Neuronal stem cell (in vitro differentiated cells): ENCODE results near the gene MUCL3.

Experiments
- DNase-seq: peaks from one replicate; pipeline ENCODE4 v3.0.0-alpha.2; 2013; ENCODE audit warnings: low spot score
- H2AFZ ChIP-seq: one replicate; pipeline ENCODE4 v1.6.1; 2013; ENCODE audit warnings: mild to moderate bottlenecking, low read length, inconsistent platforms
- H2AK5ac ChIP-seq: 2 replicates; pipeline ENCODE4 v1.6.1; 2013; ENCODE audit warnings: low read depth, mild to moderate bottlenecking, inconsistent platforms, low read length, moderate library complexity, mixed read lengths
- H2BK120ac ChIP-seq: 2 replicates; pipeline ENCODE4 v1.6.1; 2013; ENCODE audit warnings: low read depth, mild to moderate bottlenecking, inconsistent platforms, low read length, moderate library complexity, mixed read lengths
- H2BK12ac ChIP-seq: one replicate; pipeline ENCODE4 v1.6.1; 2013; ENCODE audit warnings: low read length, inconsistent platforms
- H2BK15ac ChIP-seq: 2 replicates; pipeline ENCODE4 v1.6.1; 2013; ENCODE audit warnings: mild to moderate bottlenecking, low read length, inconsistent platforms, mixed read lengths
- H2BK5ac ChIP-seq: one replicate; pipeline ENCODE4 v1.6.1; 2013; ENCODE audit warnings: inconsistent platforms, mild to moderate bottlenecking, low read length, moderate library complexity
- H3K14ac ChIP-seq: one replicate; pipeline ENCODE4 v1.6.1; 2013; ENCODE audit warnings: low read length, inconsistent platforms
- H3K18ac ChIP-seq: 2 replicates; pipeline ENCODE4 v1.6.1; 2013; ENCODE audit warnings: low read length, inconsistent platforms
- H3K23ac ChIP-seq: 2 replicates; pipeline ENCODE4 v1.6.1; 2013; ENCODE audit warnings: low read depth, mild to moderate bottlenecking, mixed read lengths, low read length, inconsistent platforms; ENCODE audit not compliant: poor library complexity
- H3K27ac ChIP-seq: replicated peaks from 3 replicates; pipeline ENCODE4 v1.5.1; 2013; ENCODE audit warnings: low read length, inconsistent platforms
- H3K27me3 ChIP-seq, 3 experiments: 2 replicates each; pipeline ENCODE4 v1.6.1; 2013; ENCODE audit warnings: low read length in 3 of 3, mild to moderate bottlenecking in 2 of 3, inconsistent platforms in 1 of 3, low read depth in 1 of 3, mixed read lengths in 1 of 3, moderate library complexity in 1 of 3; ENCODE audit not compliant: control insufficient read depth in 3 of 3, insufficient read depth in 3 of 3
- H3K36me3 ChIP-seq, 2 donors: replicated peaks in 1 of 2; 2 replicates each; pipeline ENCODE4 v1.6.1; 2013; ENCODE audit warnings: low read length in 2 of 2; ENCODE audit not compliant: control insufficient read depth in 2 of 2, insufficient read depth in 2 of 2
- H3K4ac ChIP-seq: 2 replicates; pipeline ENCODE4 v1.6.1; 2013; ENCODE audit warnings: inconsistent platforms, mild to moderate bottlenecking, low read length, moderate library complexity
- H3K4me1 ChIP-seq, 2 donors: 1 replicate in 1 of 2; 2 replicates in 1 of 2; pipeline ENCODE4 v1.6.1; 2013; ENCODE audit warnings: low read length in 2 of 2, low read depth in 1 of 2; ENCODE audit not compliant: control insufficient read depth in 2 of 2, insufficient read depth in 1 of 2
- H3K4me2 ChIP-seq: one replicate; pipeline ENCODE4 v1.6.1; 2013; ENCODE audit warnings: mild to moderate bottlenecking, low read length, inconsistent platforms; ENCODE audit not compliant: insufficient read depth, poor library complexity, severe bottlenecking
- H3K4me3 ChIP-seq, 2 donors: 2 replicates each; pipeline ENCODE4 v1.5.1; 2013; ENCODE audit warnings: low read length in 2 of 2, mild to moderate bottlenecking in 2 of 2, inconsistent platforms in 1 of 2, moderate library complexity in 1 of 2
- H3K79me1 ChIP-seq: one replicate; pipeline ENCODE4 v1.6.1; 2013; ENCODE audit warnings: low read depth, mild to moderate bottlenecking, inconsistent platforms, low read length, moderate library complexity
- H3K9ac ChIP-seq: one replicate; pipeline ENCODE4 v1.6.1; 2013; ENCODE audit warnings: mild to moderate bottlenecking, low read depth, low read length, inconsistent platforms; ENCODE audit not compliant: poor library complexity
- H3K9me3 ChIP-seq, 2 donors: replicated peaks in 1 of 2; 2 replicates each; pipeline versions ENCODE3 to v1.6.1; 2013; ENCODE audit warnings: low read length in 2 of 2, mild to moderate bottlenecking in 2 of 2, inconsistent platforms in 1 of 2, low read depth in 1 of 2, mixed read lengths in 1 of 2, moderate library complexity in 1 of 2; ENCODE audit not compliant: control insufficient read depth in 2 of 2, insufficient read depth in 1 of 2
- H4K8ac ChIP-seq: one replicate; pipeline ENCODE4 v1.6.1; 2013; ENCODE audit warnings: low read depth, mild to moderate bottlenecking, inconsistent platforms, low read length, moderate library complexity
- H4K91ac ChIP-seq: one replicate; pipeline ENCODE4 v1.6.1; 2013; ENCODE audit warnings: low read length, low read depth, mild to moderate bottlenecking, inconsistent platforms; ENCODE audit not compliant: poor library complexity
- WGBS, 2 donors: extraction: QIAGEN DNeasy Blood & Tissue Kit; methylation state at CpG; one replicate each; pipeline ENCODE4 v1.1.7; 2013; ENCODE audit warnings: missing lambda C conversion rate in 2 of 2, mixed read lengths in 1 of 2; ENCODE audit not compliant: insufficient read length in 2 of 2, insufficient replicate concordance in 1 of 2; ENCODE audit errors: extremely low coverage in 2 of 2; 5-methylcytosine and 5-hydroxymethylcytosine counted together

MUCL3 gene

GRCh38 chr6:30893001-30893591 lies 47.7 kb upstream of the MUCL3 start:
- H3K79me1 ChIP-seq = peaks cover 40% of the 10 kb centered on the region
- no peak overlapping the region for H3K27ac ChIP-seq
- peak overlapping the region; percentile 42 for H3K18ac ChIP-seq
- H3K4me3 ChIP-seq = no peak overlapping the region
- no peaks in the 10 kb centered on the region for H3K27me3 ChIP-seq
- H3K9ac ChIP-seq = peak overlapping the region; percentile 47
- no peak overlapping the region for H3K14ac ChIP-seq
- no CpG with 5 or more reads among the region's 16 CpGs for WGBS, 2 donors
- no peak overlapping the region for H2BK5ac ChIP-seq
- no peaks in the 10 kb centered on the region for H3K9me3 ChIP-seq
- H3K36me3 ChIP-seq = peaks cover 79 to 100% of the 10 kb centered on the region in 2 donors
- H4K8ac ChIP-seq = no peak overlapping the region
- no peak overlapping the region for H2BK120ac ChIP-seq
- no peak overlapping the region for H2BK15ac ChIP-seq
- H2AK5ac ChIP-seq = no peak overlapping the region
- H3K4ac ChIP-seq = no peak overlapping the region
- no peak overlapping the region for H2AFZ ChIP-seq
- H3K23ac ChIP-seq = peak overlapping the region; percentile 53
- H4K91ac ChIP-seq = no peak overlapping the region
- no peak for DNase-seq
- no peak overlapping the region for H2BK12ac ChIP-seq
- no peak overlapping the region for H3K4me2 ChIP-seq
- peaks cover 0 to 30% of the 10 kb centered on the region in 2 donors for H3K4me1 ChIP-seq

GRCh38 chr6:30893666-30894065 lies 47.1 kb upstream of the MUCL3 start:
- H2BK15ac ChIP-seq = no peak overlapping the region

GRCh38 chr6:30894381-30894780 lies 46.4 kb upstream of the MUCL3 start:
- no peak overlapping the region for H4K8ac ChIP-seq
- H3K9me3 ChIP-seq = no peaks in the 10 kb centered on the region
- H2BK120ac ChIP-seq = no peak overlapping the region
- H3K18ac ChIP-seq = no peak overlapping the region
- no peaks in the 10 kb centered on the region for H3K27me3 ChIP-seq
- H3K4me3 ChIP-seq = no peak overlapping the region
- WGBS, 2 donors = no CpG with 5 or more reads among the region's 12 CpGs
- H3K9ac ChIP-seq = no peak overlapping the region
- H3K36me3 ChIP-seq = peaks cover 84 to 100% of the 10 kb centered on the region in 2 donors
- no peak overlapping the region for H2BK12ac ChIP-seq
- H3K4ac ChIP-seq = no peak overlapping the region
- no peak overlapping the region for H3K14ac ChIP-seq
- no peak overlapping the region for H3K27ac ChIP-seq
- no peak for DNase-seq
- H2AK5ac ChIP-seq = no peak overlapping the region
- no peak overlapping the region for H2BK5ac ChIP-seq
- H4K91ac ChIP-seq = no peak overlapping the region
- H3K79me1 ChIP-seq = peaks cover 33% of the 10 kb centered on the region
- no peak overlapping the region for H3K4me2 ChIP-seq
- peak overlapping the region; percentile 77 for H3K23ac ChIP-seq
- no peak overlapping the region for H2AFZ ChIP-seq
- H2BK15ac ChIP-seq = no peak overlapping the region
- H3K4me1 ChIP-seq = peaks cover 0 to 26% of the 10 kb centered on the region in 2 donors

More at GRCh38 chr6:30893666-30894065, 47.1 kb upstream of the MUCL3 start:
- H3K14ac ChIP-seq = no peak overlapping the region
- H3K36me3 ChIP-seq = peaks cover 84 to 100% of the 10 kb centered on the region in 2 donors
- no peak overlapping the region for H2AFZ ChIP-seq
- no peak overlapping the region for H3K4me2 ChIP-seq
- H2BK120ac ChIP-seq = no peak overlapping the region
- no CpG with 5 or more reads among the region's 8 CpGs for WGBS, 2 donors
- no peak overlapping the region for H3K4ac ChIP-seq
- H4K8ac ChIP-seq = no peak overlapping the region
- no peak overlapping the region for H2AK5ac ChIP-seq
- H3K4me1 ChIP-seq = peaks cover 0 to 27% of the 10 kb centered on the region in 2 donors
- H3K27ac ChIP-seq = no peak overlapping the region
- no peaks in the 10 kb centered on the region for H3K27me3 ChIP-seq
- H3K9ac ChIP-seq = peak overlapping the region; percentile 47
- H3K18ac ChIP-seq = no peak overlapping the region
- no peak for DNase-seq
- no peak overlapping the region for H4K91ac ChIP-seq
- H3K4me3 ChIP-seq = no peak overlapping the region
- H2BK12ac ChIP-seq = no peak overlapping the region
- H2BK5ac ChIP-seq = no peak overlapping the region
- H3K9me3 ChIP-seq = no peaks in the 10 kb centered on the region
- peaks cover 39% of the 10 kb centered on the region for H3K79me1 ChIP-seq
- no peak overlapping the region for H3K23ac ChIP-seq

GRCh38 chr6:30894935-30895334 lies 45.8 kb upstream of the MUCL3 start:
- H2BK15ac ChIP-seq = no peak overlapping the region
- H3K4ac ChIP-seq = no peak overlapping the region
- H3K27ac ChIP-seq = no peak overlapping the region
- H4K8ac ChIP-seq = no peak overlapping the region
- no peak overlapping the region for H3K9ac ChIP-seq
- H3K36me3 ChIP-seq = peaks cover 85 to 100% of the 10 kb centered on the region in 2 donors
- H3K27me3 ChIP-seq = no peaks in the 10 kb centered on the region
- no peak for DNase-seq
- no peak overlapping the region for H2BK120ac ChIP-seq
- H3K9me3 ChIP-seq = no peaks in the 10 kb centered on the region
- no peak overlapping the region for H3K23ac ChIP-seq
- no peak overlapping the region for H3K4me2 ChIP-seq
- H2BK5ac ChIP-seq = no peak overlapping the region
- no peak overlapping the region for H2AK5ac ChIP-seq
- no peak overlapping the region for H3K4me3 ChIP-seq
- 100% methylated on average over 1 of the region's 3 CpGs for WGBS, 2 donors
- peaks cover 0 to 23% of the 10 kb centered on the region in 2 donors for H3K4me1 ChIP-seq
- H4K91ac ChIP-seq = no peak overlapping the region
- H3K14ac ChIP-seq = no peak overlapping the region
- H2BK12ac ChIP-seq = no peak overlapping the region
- H3K18ac ChIP-seq = no peak overlapping the region
- H2AFZ ChIP-seq = no peak overlapping the region
- peaks cover 32% of the 10 kb centered on the region for H3K79me1 ChIP-seq
